Amygdala (tissue), 56 donors: ENCODE data around the gene CLEC16A.
A peak's percentile ranks its signal among the peaks of the same experiment; 100 is the strongest.
"Not testable (repeated sequence)": the region's sequence is repeated elsewhere in the genome, so short reads cannot be mapped to it uniquely, and the experiment has no call there.

Experiments
- DNase-seq, 56 donors: peaks; one replicate each; lab custom pipeline; 2025; lab: John Stamatoyannopoulos, UW

Gene CLEC16A

DNA sequence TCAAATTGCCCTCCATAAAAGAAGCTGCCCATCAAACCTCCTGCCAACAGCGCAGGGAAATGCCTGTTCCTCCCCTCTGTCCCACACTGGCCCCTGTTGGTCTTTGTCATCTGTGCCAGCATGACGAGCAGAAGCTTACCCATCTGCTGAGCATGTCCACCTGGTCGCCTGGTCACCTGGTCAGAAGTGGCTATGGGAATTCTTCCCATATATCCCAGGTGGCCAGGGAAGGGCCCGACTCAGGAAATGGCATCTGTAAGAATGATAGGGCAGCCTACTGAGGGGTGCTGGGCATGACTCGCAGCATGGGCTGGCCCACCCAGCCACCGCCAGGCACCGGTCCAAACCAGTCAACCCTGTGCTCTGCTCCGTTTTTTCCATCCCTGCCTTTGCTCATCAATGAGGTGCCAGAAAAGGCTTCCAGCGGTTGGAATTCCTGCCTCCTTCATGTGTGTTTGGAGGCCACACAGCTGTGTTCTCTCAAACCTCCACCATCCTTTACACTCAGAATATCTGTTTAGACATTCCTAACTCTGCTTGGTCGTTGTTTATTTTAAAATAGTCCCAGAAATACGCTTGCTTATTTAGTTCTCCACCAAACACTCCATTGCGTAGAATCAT, 145.2 kb downstream of the CLEC16A start:
- no peak for DNase-seq

DNA sequence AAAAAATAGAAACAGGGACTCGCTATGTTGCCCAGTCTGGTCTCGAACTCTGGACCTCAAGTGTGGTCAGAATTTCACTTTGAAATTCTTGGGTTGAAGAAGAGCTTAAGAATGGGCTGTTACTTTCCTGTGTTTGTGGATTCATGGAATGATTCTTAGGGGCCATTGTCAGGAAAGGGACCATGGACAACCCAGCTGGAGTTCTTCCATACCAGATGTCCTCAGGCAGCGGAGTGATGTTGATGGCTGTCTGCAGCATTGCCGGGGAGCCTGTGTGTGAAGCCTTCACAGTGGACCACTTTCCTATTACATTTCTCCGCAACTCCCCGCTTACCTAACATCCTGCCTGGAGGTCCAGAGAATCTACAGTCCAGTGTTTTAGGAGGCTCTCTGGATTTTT, 145.9 kb downstream of the CLEC16A start:
- DNase-seq, result no peak

DNA sequence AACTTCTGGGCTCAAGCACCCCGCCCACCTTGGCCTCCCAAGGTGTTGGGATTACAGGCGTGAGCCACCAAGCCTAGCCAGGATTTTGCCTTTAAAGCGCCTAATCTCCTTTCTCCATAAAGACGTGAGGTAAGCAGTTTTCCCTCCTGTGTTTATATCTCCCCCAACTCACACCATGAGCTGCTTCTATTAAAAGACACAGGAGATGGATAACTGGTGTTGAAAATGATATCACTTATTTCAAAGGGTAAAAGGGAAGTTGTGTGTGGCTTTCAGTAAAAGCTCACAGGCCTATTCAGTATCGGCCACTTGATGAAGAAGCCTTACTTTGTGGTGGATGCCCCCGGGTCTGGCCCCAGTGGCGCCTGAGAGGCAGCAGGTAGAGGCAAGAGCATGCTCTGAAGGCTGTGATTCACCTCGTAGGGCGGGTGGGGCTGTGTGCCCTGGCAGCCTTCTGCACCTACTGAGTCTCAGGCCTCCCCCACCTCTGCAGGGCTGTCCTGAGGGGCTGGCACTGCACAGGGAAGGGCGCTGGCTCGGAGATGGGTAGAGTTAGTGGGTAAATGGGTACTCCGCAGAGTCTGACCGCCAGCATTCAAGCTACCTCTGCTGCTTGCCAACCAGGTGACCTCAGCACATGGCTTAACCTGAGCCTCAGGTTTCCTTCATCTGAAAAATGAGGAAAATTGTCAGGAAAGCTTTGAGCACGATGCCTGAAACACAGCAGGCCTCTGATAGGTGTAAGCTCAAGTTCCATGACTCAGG, 146.8 kb downstream of the CLEC16A start:
- no peak for DNase-seq

- DNase-seq, result no peak
Measured at GRCh38 chr16:11092788-11093571, 148.6 kb downstream of the CLEC16A start.

DNA sequence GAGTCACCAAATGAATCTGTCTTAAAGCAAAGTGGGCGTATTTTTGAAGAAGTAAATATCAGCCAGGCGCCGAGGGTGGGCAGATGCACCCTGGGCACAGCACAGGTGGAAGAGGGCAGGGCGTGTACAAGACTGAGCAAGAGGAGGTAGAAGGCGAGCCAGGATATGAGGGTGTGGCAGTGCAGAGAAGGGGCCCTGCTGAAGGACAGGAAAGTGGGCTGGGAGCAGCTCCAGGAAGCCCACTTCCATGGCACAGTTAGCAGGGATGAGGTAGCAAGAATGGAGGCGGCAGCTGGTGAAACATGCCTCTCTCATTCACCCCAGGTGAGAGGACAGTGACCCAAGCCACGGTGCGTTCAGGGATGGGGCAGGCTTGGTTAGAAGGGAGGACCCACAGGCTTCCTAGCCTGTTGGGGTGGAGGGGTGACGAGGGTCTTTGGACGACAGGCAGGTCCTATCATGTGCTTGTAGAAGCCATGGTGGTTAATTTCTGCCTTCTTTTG, 149.3 kb downstream of the CLEC16A start:
- DNase-seq, result no peak

- no peak for DNase-seq
Measured at GRCh38 chr16:11094075-11094856, 149.9 kb downstream of the CLEC16A start.

- DNase-seq, result no peak
Measured at GRCh38 chr16:11094857-11095565, 150.6 kb downstream of the CLEC16A start.

DNA sequence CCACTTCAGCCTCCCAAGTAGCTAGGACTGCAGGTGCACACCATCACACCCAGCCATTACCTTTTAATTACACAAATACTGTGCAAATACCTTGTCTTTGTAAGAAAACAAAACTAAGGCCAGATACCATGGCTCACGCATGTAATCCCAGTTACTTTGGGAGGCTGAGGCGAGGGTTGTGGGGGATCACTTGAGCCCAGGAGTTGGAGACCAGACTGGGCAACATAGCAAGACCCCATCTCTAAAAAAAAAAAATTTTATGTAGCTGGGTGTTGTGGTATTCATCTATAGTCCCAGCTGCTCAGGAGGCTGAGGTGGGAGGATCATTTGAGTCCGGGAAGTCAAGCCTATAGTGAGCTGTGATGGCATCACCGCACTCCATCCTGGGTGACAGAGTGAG, 151.6 kb downstream of the CLEC16A start:
- DNase-seq, result no peak

- DNase-seq, result no peak
Measured at GRCh38 chr16:11097094-11097786, 152.9 kb downstream of the CLEC16A start.

DNA sequence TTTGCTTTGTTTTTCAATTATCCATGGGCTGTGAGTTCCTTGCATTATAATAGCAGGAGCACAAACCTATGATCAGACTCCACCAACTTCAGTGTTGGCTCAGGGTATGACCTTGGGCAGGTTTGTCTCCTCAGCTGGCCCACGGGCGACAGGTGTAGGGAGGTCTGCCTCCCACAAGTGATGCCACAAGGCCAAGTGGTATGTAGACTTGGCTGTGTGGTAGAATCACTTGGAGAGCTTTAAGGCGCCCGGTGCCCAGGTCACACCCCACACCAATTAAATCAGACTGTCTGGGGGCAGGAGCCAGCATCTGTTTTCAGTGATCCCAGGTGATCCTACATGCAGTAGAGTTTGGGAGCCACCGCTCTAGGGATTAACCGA, 153.4 kb downstream of the CLEC16A start:
- no peak for DNase-seq

- peak in 36 of 56 donors; percentile 4 to 75 (median 26) for DNase-seq
Measured at GRCh38 chr16:11098601-11099390, 154.4 kb downstream of the CLEC16A start.

DNA sequence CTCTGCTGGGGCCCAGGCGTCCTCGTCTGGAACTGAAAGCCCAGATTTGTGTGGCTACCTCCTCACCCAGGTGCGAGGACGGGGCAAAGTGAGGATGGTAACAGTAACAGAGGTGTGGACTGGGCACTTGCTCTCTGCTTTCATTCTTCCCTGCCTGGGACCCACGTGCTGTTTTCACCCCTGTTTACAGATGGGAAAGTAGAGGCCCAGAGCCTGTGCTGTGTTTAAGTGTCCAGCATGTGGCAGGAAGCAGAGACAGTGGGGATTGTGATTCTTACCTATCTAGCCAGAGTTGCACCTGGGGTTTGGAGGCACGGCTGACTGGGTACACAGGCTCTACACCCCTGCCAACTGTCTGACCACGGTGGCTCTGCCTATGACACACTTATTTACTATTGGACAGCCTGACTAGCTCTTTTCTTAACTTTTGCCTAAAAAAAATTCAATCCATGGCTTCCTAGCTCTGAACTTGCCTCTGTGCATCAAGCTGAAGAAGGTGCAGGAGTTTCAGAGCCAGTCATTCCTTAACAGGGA, 155.4 kb downstream of the CLEC16A start:
- no peak for DNase-seq

DNA sequence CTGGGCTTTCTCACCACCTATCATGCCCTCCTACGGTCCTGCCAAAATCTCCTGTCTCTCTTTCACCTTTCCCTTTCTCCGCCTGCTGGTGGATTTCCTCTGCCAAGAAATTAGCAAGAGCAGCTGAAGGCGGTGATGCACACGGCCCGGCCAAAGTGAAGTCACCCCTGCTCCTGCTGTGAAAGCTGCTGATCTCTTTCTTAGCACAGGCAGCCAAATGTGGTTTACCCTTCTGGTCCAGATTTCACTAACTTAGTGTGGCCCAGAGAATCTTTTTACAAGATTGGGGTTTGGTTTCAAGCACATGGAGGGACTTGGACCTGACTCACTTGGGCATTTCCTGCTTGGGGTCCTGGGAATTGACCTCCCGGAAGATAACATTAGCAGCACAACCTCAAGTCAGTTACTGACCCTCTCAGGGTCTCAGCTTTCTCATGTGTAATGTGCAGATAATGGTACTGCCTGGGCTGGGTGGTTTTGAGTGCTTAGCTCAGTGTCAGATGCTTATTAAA, 155.9 kb downstream of the CLEC16A start:
- peak in 14 of 56 donors; percentile 2 to 32 (median 10) for DNase-seq

DNA sequence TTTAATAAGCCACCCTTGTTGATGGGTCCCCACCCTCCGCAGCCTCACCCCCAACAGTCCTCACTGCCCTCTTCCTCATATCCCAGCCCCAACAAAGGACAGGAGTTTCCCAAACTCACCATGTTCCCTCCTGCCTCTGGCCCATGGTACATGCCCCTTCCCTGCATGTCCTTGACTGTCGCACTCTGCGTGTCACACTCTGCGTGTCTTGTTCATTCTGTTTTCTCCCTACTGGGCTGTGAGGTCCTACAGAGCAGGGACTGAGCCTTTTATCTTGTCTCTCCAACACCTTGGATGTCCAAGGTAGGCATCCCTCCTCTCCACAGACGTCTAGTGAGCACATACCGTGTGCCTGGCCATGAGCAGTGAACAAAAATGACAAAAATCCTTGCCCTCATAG, 156.9 kb downstream of the CLEC16A start:
- no peak for DNase-seq

DNA sequence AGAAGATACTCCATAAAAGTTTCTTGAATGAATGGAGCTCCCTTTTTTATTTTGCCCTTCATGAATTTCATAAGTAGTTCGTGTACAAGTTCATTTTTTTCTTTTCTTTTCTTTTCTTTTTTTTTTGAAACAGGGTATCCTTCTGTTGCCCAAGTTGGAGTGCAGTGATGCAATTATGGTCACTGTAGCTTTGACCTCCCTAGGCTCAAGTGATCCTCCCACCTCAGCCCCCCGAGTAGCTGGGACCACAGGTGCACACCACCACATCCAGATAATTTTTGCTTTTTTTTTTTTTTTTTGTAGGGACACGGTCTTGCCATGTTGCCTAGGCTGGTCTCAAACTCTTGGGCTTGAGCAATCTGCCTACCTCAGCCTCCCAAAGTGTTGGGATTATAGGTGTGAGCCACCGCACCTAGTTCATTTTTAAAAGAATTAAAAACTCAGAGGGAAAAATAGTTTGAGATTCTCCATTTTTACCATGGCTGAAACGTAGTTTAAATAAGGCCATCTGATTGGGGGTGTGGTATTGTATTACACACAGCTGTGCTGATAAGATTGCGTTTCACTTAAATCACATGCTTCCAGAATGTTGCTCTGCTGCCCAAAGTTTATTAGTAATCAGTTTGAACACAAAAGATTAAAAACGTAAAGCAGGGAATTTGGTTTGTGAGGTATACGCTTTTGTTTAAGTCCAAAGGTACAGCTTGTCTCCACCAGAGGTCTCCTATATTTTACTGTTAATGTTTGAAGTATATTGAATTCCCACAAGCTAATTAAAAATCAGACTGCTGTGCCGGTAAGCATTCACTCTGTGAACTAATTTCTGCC, 157.5 kb downstream of the CLEC16A start:
- DNase-seq, result no peak

GRCh38 chr16:11102523-11102898, 158.1 kb downstream of the CLEC16A start:
- no peak for DNase-seq

GRCh38 chr16:11103301-11103700, 158.9 kb downstream of the CLEC16A start:
- not testable (repeated sequence) for DNase-seq
